GM23338 (cell line): ENCODE results near the gene RPUSD1. TPM values are rescaled to one million over a fixed set of nuclear protein-coding genes. Genes with fewer than 3 reads are reported as not detected.

ENCODE experiments used
- ATAC-seq: fragments of 200-7000 bp; cut with Tn5 transposase; 3 replicates; pipeline ENCODE4 v1.9.1; 2020
- DNase-seq: peaks from one replicate; pipeline ENCODE4 v3.0.0-alpha.2; 2015; ENCODE audit warnings: low spot score
- H2AFZ ChIP-seq: fragments of 200-600 bp; sonication (generic); 2 replicates; pipeline ENCODE4 v1.8.0; 2016; ENCODE audit warnings: antibody characterized with exemption, mild to moderate bottlenecking, moderate library complexity
- H3F3A ChIP-seq: fragments of 200-600 bp; sonication (generic); replicated peaks from 2 replicates; pipeline ENCODE4 v1.8.0; 2017; ENCODE audit warnings: antibody characterized with exemption, mixed run types, low read depth
- H3K27ac ChIP-seq: fragments of 200-600 bp; sonication (generic); 2 replicates; pipeline ENCODE4 v1.6.1; 2016; ENCODE audit warnings: low read depth
- H3K27me3 ChIP-seq: fragments of 200-600 bp; sonication (generic); 2 replicates; pipeline ENCODE4 v1.8.0; 2016; ENCODE audit warnings: mild to moderate bottlenecking, mixed run types, moderate library complexity; ENCODE audit not compliant: insufficient read depth
- H3K36me3 ChIP-seq: fragments of 200-600 bp; sonication (generic); 2 replicates; pipeline ENCODE4 v1.8.0; 2016; ENCODE audit warnings: mild to moderate bottlenecking; ENCODE audit not compliant: insufficient read depth
- H3K4me1 ChIP-seq: fragments of 200-600 bp; sonication (generic); 2 replicates; pipeline ENCODE4 v1.8.0; 2016; ENCODE audit warnings: mild to moderate bottlenecking, moderate library complexity; ENCODE audit not compliant: insufficient read depth
- H3K4me2 ChIP-seq: fragments of 200-600 bp; sonication (generic); 2 replicates; pipeline ENCODE4 v1.7.1; 2017; ENCODE audit warnings: mixed run types
- H3K4me3 ChIP-seq: fragments of 200-600 bp; sonication (generic); 2 replicates; pipeline ENCODE4 v1.6.1; 2016; ENCODE audit warnings: mixed run types
- H3K79me2 ChIP-seq: fragments of 200-600 bp; sonication (generic); replicated peaks from 2 replicates; pipeline ENCODE4 v1.8.0; 2017; ENCODE audit warnings: mild to moderate bottlenecking; ENCODE audit not compliant: insufficient read depth
- H3K9me2 ChIP-seq: fragments of 200-600 bp; sonication (generic); 2 replicates; pipeline ENCODE4 v1.8.0; 2017; ENCODE audit not compliant: insufficient read depth
- H4K20me1 ChIP-seq: fragments of 200-600 bp; sonication (generic); replicated peaks from 2 replicates; pipeline ENCODE4 v1.8.0; 2017; ENCODE audit warnings: mild to moderate bottlenecking; ENCODE audit not compliant: insufficient read depth
- H3K27ac Mint-ChIP-seq: 2 replicates; pipeline ENCODE4 v1.8.0; 2020; ENCODE audit warnings: inconsistent platforms, mild to moderate bottlenecking, moderate library complexity, mixed read lengths
- H3K27me3 Mint-ChIP-seq: 3 replicates; pipeline ENCODE4 v1.8.0; 2022; ENCODE audit warnings: low read depth, mild to moderate bottlenecking, moderate library complexity, mixed read lengths, inconsistent platforms; ENCODE audit not compliant: insufficient read depth, poor library complexity
- H3K36me3 Mint-ChIP-seq: 3 replicates; pipeline ENCODE4 v1.8.0; 2021; ENCODE audit warnings: low read depth, mild to moderate bottlenecking, inconsistent platforms, moderate library complexity, mixed read lengths
- H3K4me1 Mint-ChIP-seq: 3 replicates; pipeline ENCODE4 v1.8.0; 2020; ENCODE audit warnings: mild to moderate bottlenecking, inconsistent platforms, mixed read lengths
- H3K4me3 Mint-ChIP-seq: 3 replicates; pipeline ENCODE4 v1.8.0; 2021; ENCODE audit warnings: moderate library complexity, mild to moderate bottlenecking, inconsistent platforms, mixed read lengths
- H3K9me3 Mint-ChIP-seq: 3 replicates; pipeline ENCODE4 v1.8.0; 2020; ENCODE audit warnings: moderate library complexity, mild to moderate bottlenecking, inconsistent platforms, mixed read lengths
- EZH2 ChIP-seq: fragments of 200-600 bp; sonication (generic); IDR thresholded peaks from one replicate; pipeline ENCODE4 v1.8.0; 2017; ENCODE audit warnings: antibody characterized with exemption, mild to moderate bottlenecking, low read depth; ENCODE audit not compliant: unreplicated experiment
- JUNB ChIP-seq: IDR thresholded peaks from one replicate; pipeline ENCODE4 v1.6.1; 2016; ENCODE audit warnings: antibody characterized with exemption; ENCODE audit not compliant: unreplicated experiment
- NANOG ChIP-seq: IDR thresholded peaks from 2 replicates; pipeline ENCODE4 v1.6.1; 2016; ENCODE audit warnings: antibody characterized with exemption, borderline replicate concordance
- POLR2AphosphoS5 ChIP-seq: IDR thresholded peaks from 2 replicates; pipeline ENCODE4 v1.6.1; 2016; ENCODE audit warnings: antibody characterized with exemption, low read depth
- REST ChIP-seq: IDR thresholded peaks from one replicate; pipeline ENCODE4 v1.6.1; 2018; ENCODE audit warnings: antibody characterized with exemption; ENCODE audit not compliant: unreplicated experiment
- ZNF114 ChIP-seq: fragments of 250-450 bp; sonication (Bioruptor Pico); IDR thresholded peaks from 2 replicates; pipeline ENCODE4 v1.5.0; 2020; ENCODE audit warnings: mild to moderate bottlenecking, moderate library complexity
- polyA plus RNA-seq: library from polyadenylated mRNA; unstranded; fragments of >200 nt; fragmentation: Nextera tagmentation; extraction: Ambion mirVana; gene quantifications from 2 replicates; pipeline ENCODE4 v1.2.1, GENCODE V29; 2016
- total RNA-seq: library from RNA; depleted of rRNA; stranded (reverse); fragments of >200 nt; shearing (Covaris generic); gene quantifications from 2 replicates; pipeline ENCODE4 v1.2.3, GENCODE V29; 2014
- TF ChIP-seq, protein P1 (sequence below): fragments of 250-450 bp; sonication (Bioruptor Pico); IDR thresholded peaks from 2 replicates; pipeline ENCODE4 v1.5.0; 2020; ENCODE audit warnings: mild to moderate bottlenecking, moderate library complexity

The RPUSD1 gene
- total and polyA plus RNA-seq, 2 experiments from 2014 or later = 19.1 to 79.5 TPM

DNA sequence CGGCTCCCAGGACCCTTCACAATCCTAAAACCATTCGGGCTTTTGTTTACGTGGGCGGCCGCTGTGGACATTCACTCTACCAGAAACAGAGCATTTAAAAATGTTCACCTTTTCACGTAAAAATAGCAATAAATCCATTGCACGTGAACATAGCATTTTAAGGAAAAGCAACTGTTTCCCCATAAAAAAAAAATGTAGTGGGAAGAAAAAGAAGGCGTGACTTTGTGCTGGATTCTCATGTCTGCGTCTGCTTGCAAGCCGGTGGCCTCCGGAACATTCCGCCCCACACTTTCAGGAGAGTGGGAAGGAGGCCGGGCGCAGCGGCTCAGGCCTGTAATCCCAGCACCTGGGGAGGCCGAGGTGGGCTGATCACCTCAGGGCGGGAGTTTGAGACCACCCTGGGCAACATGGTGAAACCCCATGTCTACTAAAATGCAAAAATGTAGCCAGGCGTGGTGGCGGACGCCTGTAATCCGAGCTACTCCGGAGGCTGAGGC lies 25.8 kb upstream of the RPUSD1 start:
- H3K4me3 ChIP-seq = peak overlapping the region; percentile 66
- ATAC-seq = no peak
- H3K9me3 Mint-ChIP-seq = peaks cover 2% of the 10 kb centered on the region; the same call in 2 of the 3 replicates

GRCh38 chr16:813204-813915 lies 25.2 kb upstream of the RPUSD1 start:
- H3K9me3 Mint-ChIP-seq = peaks cover 2% of the 10 kb centered on the region; the same call in 2 of the 3 replicates
- Histone ChIP-seq H4K20me1 (peaks cover 3% of the 10 kb centered on the region; the same call in 1 of the 2 replicates), H3K4me3 (peak overlapping the region; percentile 66), H2AFZ (peak overlapping the region; percentile 97), H3K27ac (no peak overlapping the region), H3K27me3 (no peaks in the 10 kb centered on the region; the same call in 1 of the 2 replicates), H3K4me2 (peak overlapping the region; percentile 84), H3F3A (peaks cover 8% of the 10 kb centered on the region; the same call in 1 of the 2 replicates), H3K4me1 (no peaks in the 10 kb centered on the region), H3K36me3 (no peaks in the 10 kb centered on the region), H3K9me2 (no peaks in the 10 kb centered on the region), H3K79me2 (peaks cover 4% of the 10 kb centered on the region; the same call in 1 of the 2 replicates)
- peak; percentile 94 for ATAC-seq
- peak overlapping the region; percentile 59 for H3K4me3 Mint-ChIP-seq
- H3K27ac Mint-ChIP-seq = no peak overlapping the region
- peak; percentile 87 for DNase-seq
- peaks cover 18% of the 10 kb centered on the region for H3K27me3 Mint-ChIP-seq
- H3K36me3 Mint-ChIP-seq = no peaks in the 10 kb centered on the region
- peaks cover 6% of the 10 kb centered on the region for H3K4me1 Mint-ChIP-seq
- TF ChIP-seq NANOG (no peak), EZH2 (no peak), ZNF114 (no peak), POLR2AphosphoS5 (peak; percentile 41; the same call in 1 of the 2 replicates)
- TF ChIP-seq, protein P1, sequence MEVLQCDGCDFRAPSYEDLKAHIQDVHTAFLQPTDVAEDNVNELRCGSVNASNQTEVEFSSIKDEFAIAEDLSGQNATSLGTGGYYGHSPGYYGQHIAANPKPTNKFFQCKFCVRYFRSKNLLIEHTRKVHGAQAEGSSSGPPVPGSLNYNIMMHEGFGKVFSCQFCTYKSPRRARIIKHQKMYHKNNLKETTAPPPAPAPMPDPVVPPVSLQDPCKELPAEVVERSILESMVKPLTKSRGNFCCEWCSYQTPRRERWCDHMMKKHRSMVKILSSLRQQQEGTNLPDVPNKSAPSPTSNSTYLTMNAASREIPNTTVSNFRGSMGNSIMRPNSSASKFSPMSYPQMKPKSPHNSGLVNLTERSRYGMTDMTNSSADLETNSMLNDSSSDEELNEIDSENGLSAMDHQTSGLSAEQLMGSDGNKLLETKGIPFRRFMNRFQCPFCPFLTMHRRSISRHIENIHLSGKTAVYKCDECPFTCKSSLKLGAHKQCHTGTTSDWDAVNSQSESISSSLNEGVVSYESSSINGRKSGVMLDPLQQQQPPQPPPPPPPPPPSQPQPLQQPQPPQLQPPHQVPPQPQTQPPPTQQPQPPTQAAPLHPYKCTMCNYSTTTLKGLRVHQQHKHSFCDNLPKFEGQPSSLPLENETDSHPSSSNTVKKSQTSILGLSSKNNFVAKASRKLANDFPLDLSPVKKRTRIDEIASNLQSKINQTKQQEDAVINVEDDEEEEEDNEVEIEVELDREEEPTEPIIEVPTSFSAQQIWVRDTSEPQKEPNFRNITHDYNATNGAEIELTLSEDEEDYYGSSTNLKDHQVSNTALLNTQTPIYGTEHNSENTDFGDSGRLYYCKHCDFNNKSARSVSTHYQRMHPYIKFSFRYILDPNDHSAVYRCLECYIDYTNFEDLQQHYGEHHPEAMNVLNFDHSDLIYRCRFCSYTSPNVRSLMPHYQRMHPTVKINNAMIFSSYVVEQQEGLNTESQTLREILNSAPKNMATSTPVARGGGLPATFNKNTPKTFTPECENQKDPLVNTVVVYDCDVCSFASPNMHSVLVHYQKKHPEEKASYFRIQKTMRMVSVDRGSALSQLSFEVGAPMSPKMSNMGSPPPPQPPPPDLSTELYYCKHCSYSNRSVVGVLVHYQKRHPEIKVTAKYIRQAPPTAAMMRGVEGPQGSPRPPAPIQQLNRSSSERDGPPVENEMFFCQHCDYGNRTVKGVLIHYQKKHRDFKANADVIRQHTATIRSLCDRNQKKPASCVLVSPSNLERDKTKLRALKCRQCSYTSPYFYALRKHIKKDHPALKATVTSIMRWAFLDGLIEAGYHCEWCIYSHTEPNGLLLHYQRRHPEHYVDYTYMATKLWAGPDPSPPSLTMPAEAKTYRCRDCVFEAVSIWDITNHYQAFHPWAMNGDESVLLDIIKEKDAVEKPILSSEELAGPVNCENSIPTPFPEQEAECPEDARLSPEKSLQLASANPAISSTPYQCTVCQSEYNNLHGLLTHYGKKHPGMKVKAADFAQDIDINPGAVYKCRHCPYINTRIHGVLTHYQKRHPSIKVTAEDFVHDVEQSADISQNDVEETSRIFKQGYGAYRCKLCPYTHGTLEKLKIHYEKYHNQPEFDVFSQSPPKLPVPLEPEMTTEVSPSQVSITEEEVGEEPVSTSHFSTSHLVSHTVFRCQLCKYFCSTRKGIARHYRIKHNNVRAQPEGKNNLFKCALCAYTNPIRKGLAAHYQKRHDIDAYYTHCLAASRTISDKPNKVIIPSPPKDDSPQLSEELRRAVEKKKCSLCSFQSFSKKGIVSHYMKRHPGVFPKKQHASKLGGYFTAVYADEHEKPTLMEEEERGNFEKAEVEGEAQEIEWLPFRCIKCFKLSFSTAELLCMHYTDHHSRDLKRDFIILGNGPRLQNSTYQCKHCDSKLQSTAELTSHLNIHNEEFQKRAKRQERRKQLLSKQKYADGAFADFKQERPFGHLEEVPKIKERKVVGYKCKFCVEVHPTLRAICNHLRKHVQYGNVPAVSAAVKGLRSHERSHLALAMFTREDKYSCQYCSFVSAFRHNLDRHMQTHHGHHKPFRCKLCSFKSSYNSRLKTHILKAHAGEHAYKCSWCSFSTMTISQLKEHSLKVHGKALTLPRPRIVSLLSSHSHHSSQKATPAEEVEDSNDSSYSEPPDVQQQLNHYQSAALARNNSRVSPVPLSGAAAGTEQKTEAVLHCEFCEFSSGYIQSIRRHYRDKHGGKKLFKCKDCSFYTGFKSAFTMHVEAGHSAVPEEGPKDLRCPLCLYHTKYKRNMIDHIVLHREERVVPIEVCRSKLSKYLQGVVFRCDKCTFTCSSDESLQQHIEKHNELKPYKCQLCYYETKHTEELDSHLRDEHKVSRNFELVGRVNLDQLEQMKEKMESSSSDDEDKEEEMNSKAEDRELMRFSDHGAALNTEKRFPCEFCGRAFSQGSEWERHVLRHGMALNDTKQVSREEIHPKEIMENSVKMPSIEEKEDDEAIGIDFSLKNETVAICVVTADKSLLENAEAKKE (CRISPR knock-in tag) = no peak

More for the DNA sequence above, 25.8 kb upstream of the RPUSD1 start:
- H3K27ac ChIP-seq = no peak overlapping the region
- H3K9me2 ChIP-seq = no peaks in the 10 kb centered on the region
- no peak for DNase-seq
- TF ChIP-seq REST (no peak), JUNB (no peak), ZNF114 (no peak)
- no peaks in the 10 kb centered on the region for H3K79me2 ChIP-seq
- peaks cover 3% of the 10 kb centered on the region; the same call in 1 of the 2 replicates for H4K20me1 ChIP-seq
- peak overlapping the region; percentile 84 for H3K4me2 ChIP-seq
- H2AFZ ChIP-seq = peak overlapping the region; percentile 97
- no peaks in the 10 kb centered on the region; the same call in 1 of the 2 replicates for H3K27me3 ChIP-seq
- H3F3A ChIP-seq = peaks cover 8% of the 10 kb centered on the region; the same call in 1 of the 2 replicates
- Mint-ChIP-seq H3K27me3 (peaks cover 14% of the 10 kb centered on the region), H3K27ac (no peak overlapping the region), H3K4me3 (peak overlapping the region; percentile 59), H3K36me3 (no peaks in the 10 kb centered on the region), H3K4me1 (peaks cover 2% of the 10 kb centered on the region)
- H3K4me1 ChIP-seq = no peaks in the 10 kb centered on the region
- H3K36me3 ChIP-seq = no peaks in the 10 kb centered on the region
